ENCODE data around the gene RAB33A.

GRCh38 chrX:130147631-130148030 lies 24.1 kb upstream of the RAB33A start:
- TF ChIP-seq, protein P1, sequence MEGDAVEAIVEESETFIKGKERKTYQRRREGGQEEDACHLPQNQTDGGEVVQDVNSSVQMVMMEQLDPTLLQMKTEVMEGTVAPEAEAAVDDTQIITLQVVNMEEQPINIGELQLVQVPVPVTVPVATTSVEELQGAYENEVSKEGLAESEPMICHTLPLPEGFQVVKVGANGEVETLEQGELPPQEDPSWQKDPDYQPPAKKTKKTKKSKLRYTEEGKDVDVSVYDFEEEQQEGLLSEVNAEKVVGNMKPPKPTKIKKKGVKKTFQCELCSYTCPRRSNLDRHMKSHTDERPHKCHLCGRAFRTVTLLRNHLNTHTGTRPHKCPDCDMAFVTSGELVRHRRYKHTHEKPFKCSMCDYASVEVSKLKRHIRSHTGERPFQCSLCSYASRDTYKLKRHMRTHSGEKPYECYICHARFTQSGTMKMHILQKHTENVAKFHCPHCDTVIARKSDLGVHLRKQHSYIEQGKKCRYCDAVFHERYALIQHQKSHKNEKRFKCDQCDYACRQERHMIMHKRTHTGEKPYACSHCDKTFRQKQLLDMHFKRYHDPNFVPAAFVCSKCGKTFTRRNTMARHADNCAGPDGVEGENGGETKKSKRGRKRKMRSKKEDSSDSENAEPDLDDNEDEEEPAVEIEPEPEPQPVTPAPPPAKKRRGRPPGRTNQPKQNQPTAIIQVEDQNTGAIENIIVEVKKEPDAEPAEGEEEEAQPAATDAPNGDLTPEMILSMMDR (IDR thresholded peaks at IDR 0.05): no peak
- TF ChIP-seq POLR2A (IDR thresholded peaks at IDR 0.05): no peak
